HepG2 (cell line): ENCODE data around the gene IGFBP6. TPM values are rescaled to one million over a fixed set of nuclear protein-coding genes. Genes with fewer than 3 reads are reported as not detected.

Experiments used
- ADNP ChIP-seq: sonication (generic); formaldehyde crosslinking; IDR thresholded peaks from 2 replicates; pipeline ENCODE4 v1.4.0; 2020; ENCODE audit warnings: missing genetic modification reagents
- CBX5 ChIP-seq: sonication (generic); formaldehyde crosslinking; IDR thresholded peaks from 2 replicates; pipeline ENCODE4 v1.4.0; 2020; ENCODE audit warnings: missing genetic modification reagents, borderline replicate concordance
- ELF4 ChIP-seq: sonication (generic); formaldehyde crosslinking; IDR thresholded peaks from 2 replicates; pipeline ENCODE4 v1.5.0; 2020; ENCODE audit warnings: missing genetic modification reagents, mild to moderate bottlenecking, moderate library complexity, borderline replicate concordance
- FOXA3 ChIP-seq: IDR thresholded peaks from 2 replicates; pipeline ENCODE4 v1.6.1; 2016; ENCODE audit warnings: missing genetic modification reagents, missing compliant biosample characterization
- FOXK2 ChIP-seq: fragments of 450-650 bp; IDR thresholded peaks from 2 replicates; pipeline ENCODE4 v1.6.1; 2016
- GABPB1 ChIP-seq: IDR thresholded peaks from 2 replicates; pipeline ENCODE4 v1.6.1; 2016; ENCODE audit warnings: mild to moderate bottlenecking, missing genetic modification reagents, moderate library complexity, missing compliant biosample characterization
- ISL2 ChIP-seq: sonication (generic); formaldehyde crosslinking; IDR thresholded peaks from 2 replicates; pipeline ENCODE4 v1.5.0; 2020; ENCODE audit warnings: missing genetic modification reagents
- MTF1 ChIP-seq: sonication (generic); formaldehyde crosslinking; IDR thresholded peaks from 2 replicates; pipeline ENCODE4 v1.5.0; 2020; ENCODE audit warnings: missing genetic modification reagents
- RERE ChIP-seq: IDR thresholded peaks from 2 replicates; pipeline ENCODE4 v1.6.1; 2016; ENCODE audit warnings: low read depth, missing genetic modification reagents, missing compliant biosample characterization
- SMARCE1 ChIP-seq: fragments of 450-650 bp; IDR thresholded peaks from 2 replicates; pipeline ENCODE4 v1.6.1; 2017; ENCODE audit warnings: borderline replicate concordance
- SNAPC2 ChIP-seq: sonication (generic); formaldehyde crosslinking; IDR thresholded peaks from 2 replicates; pipeline ENCODE4 v1.8.1; 2022; ENCODE audit warnings: mild to moderate bottlenecking, missing genetic modification reagents
- TAF15 ChIP-seq: fragments of 200-400 bp; formaldehyde crosslinking; IDR thresholded peaks from one replicate; pipeline ENCODE4 v1.6.1; 2018; ENCODE audit warnings: mild to moderate bottlenecking, low read depth, low read length; ENCODE audit not compliant: poor library complexity, severe bottlenecking
- ZBTB3 ChIP-seq: sonication (generic); formaldehyde crosslinking; IDR thresholded peaks from 2 replicates; pipeline ENCODE4 v1.4.0; 2020; ENCODE audit warnings: low read depth, mild to moderate bottlenecking, moderate library complexity, missing genetic modification reagents, borderline replicate concordance
- ZBTB33 ChIP-seq: sonication (generic); formaldehyde crosslinking; IDR thresholded peaks from 2 replicates; pipeline ENCODE4 v1.4.0; 2020; ENCODE audit warnings: missing genetic modification reagents
- ZFX ChIP-seq: sonication (generic); formaldehyde crosslinking; IDR thresholded peaks from 2 replicates; pipeline ENCODE4 v1.4.0; 2020; ENCODE audit warnings: mild to moderate bottlenecking, low read depth, missing genetic modification reagents, moderate library complexity
- ZNF124 ChIP-seq: sonication (generic); formaldehyde crosslinking; IDR thresholded peaks from 2 replicates; pipeline ENCODE4 v1.4.0; 2020; ENCODE audit warnings: missing genetic modification reagents
- ZNF17 ChIP-seq: sonication (generic); formaldehyde crosslinking; IDR thresholded peaks from 2 replicates; pipeline ENCODE4 v1.5.0; 2020; ENCODE audit warnings: mild to moderate bottlenecking, missing genetic modification reagents
- ZNF260 ChIP-seq: sonication (generic); formaldehyde crosslinking; IDR thresholded peaks from 2 replicates; pipeline ENCODE4 v1.4.0; 2020; ENCODE audit warnings: missing genetic modification reagents, low read depth, mild to moderate bottlenecking, borderline replicate concordance
- ZNF572 ChIP-seq: sonication (generic); formaldehyde crosslinking; IDR thresholded peaks from 2 replicates; pipeline ENCODE4 v1.5.1; 2020; ENCODE audit warnings: mild to moderate bottlenecking, missing genetic modification reagents
- ZNF615 ChIP-seq: sonication (generic); formaldehyde crosslinking; IDR thresholded peaks from 2 replicates; pipeline ENCODE4 v1.5.0; 2020; ENCODE audit warnings: mild to moderate bottlenecking, missing genetic modification reagents, borderline replicate concordance
- ZNF724P ChIP-seq: sonication (generic); formaldehyde crosslinking; IDR thresholded peaks from 2 replicates; pipeline ENCODE4 v1.8.0; 2022; ENCODE audit warnings: missing genetic modification reagents, borderline replicate concordance
- ZSCAN21 ChIP-seq: sonication (generic); formaldehyde crosslinking; IDR thresholded peaks from 2 replicates; pipeline ENCODE4 v1.8.0; 2022; ENCODE audit warnings: mild to moderate bottlenecking, missing genetic modification reagents, moderate library complexity, borderline replicate concordance
- ZSCAN9 ChIP-seq: IDR thresholded peaks from 2 replicates; pipeline ENCODE4 v1.6.1; 2016; ENCODE audit warnings: borderline replicate concordance
- polyA plus RNA-seq, 8 experiments: library from polyadenylated mRNA; depleted of rRNA in 3 of 8; stranded (reverse) in 7 of 8; unstranded in 1 of 8; fragments of >200 nt; fragmentation: Illumina TruSeq in 4 of 8; extraction: Trizol in 4 of 8; gene quantifications; 2 replicates each; pipeline versions ENCODE4 v1.2.1 to v1.2.3, GENCODE V29; 2011 to 2016; ENCODE audit warnings: low read depth in 4 of 8, missing spikeins in 1 of 8, mixed read lengths in 1 of 8; ENCODE audit not compliant: insufficient read depth in 1 of 8
- total RNA-seq, 5 experiments: library from RNA; depleted of rRNA; stranded (reverse); fragments of >200 nt; fragmentation: Illumina TruSeq; extraction: Trizol; gene quantifications; 2 replicates each; pipeline ENCODE4 v1.2.3, GENCODE V29; 2016; ENCODE audit warnings: low read depth in 1 of 5

Gene IGFBP6
- total and polyA plus RNA-seq, 2 of the 13 experiments (the other 11 are each of a cell fraction or from before 2014, with no cell fraction given), result 3.9 to 25.2 TPM

- no peak for TF ChIP-seq ZBTB33 (CRISPR knock-in tag)
- TF ChIP-seq RERE (CRISPR knock-in tag), result no peak
- TF ChIP-seq SNAPC2 (CRISPR knock-in tag), result no peak
- TF ChIP-seq FOXK2, result no peak
- TF ChIP-seq CBX5 (CRISPR knock-in tag), result no peak
- TF ChIP-seq GABPB1 (CRISPR knock-in tag), result peak; percentile 18
- no peak for TF ChIP-seq ZNF615 (CRISPR knock-in tag)
- no peak for TF ChIP-seq ZNF724P (CRISPR knock-in tag)
- TF ChIP-seq ZBTB3 (CRISPR knock-in tag), result no peak
- no peak for TF ChIP-seq ZNF124 (CRISPR knock-in tag)
- TF ChIP-seq ZFX (CRISPR knock-in tag), result peak; percentile 82
- TF ChIP-seq SMARCE1, result no peak
- no peak for TF ChIP-seq MTF1 (CRISPR knock-in tag)
- TF ChIP-seq ZNF260 (CRISPR knock-in tag), result no peak
- TF ChIP-seq ELF4 (CRISPR knock-in tag), result no peak
- TF ChIP-seq ZSCAN21 (CRISPR knock-in tag), result no peak; the same call in 1 of the 2 replicates
- TF ChIP-seq FOXA3, result no peak
- no peak for TF ChIP-seq ZSCAN9
- TF ChIP-seq TAF15, result no peak
- no peak for TF ChIP-seq ISL2
- TF ChIP-seq ZNF17 (CRISPR knock-in tag), result no peak
- TF ChIP-seq ADNP (CRISPR knock-in tag), result no peak
- no peak; the same call in 1 of the 2 replicates for TF ChIP-seq ZNF572
These were observed 5.7 kb downstream of the IGFBP6 start, which contains the start of gene SOAT2 (continued) for GRCh38 chr12:53102883-53103807.
